Colon (tissue), 2 donors: ENCODE measurements around the gene GNAT3.

Experiments
- FAIRE-seq: peaks from 2 replicates; lab custom pipeline; 2012; peaks lifted over from hg19 to GRCh38; lab: Jason Lieb, UNC
- donor health status: control.
- donor health status: control.

The GNAT3 gene

DNA sequence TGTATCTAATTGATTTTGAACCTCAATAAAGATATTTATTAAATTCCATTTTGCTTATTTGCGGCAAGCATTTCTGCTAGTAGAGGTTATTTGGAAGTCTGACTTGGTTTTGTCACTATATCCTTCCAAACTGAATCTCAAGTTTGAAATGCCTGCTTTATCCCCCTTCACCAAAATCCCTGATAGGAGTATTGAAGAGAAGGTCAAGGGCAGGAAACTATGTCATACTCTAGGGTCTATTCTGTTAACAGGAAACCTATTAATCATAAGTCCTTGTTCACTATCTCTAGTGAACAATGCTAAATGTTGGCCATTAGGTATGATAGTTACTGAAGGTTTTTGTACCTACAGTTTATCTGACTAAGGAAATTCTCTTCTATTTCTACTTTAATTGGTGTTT lies 11.5 kb downstream of the GNAT3 start:
- FAIRE-seq, result no peak

DNA sequence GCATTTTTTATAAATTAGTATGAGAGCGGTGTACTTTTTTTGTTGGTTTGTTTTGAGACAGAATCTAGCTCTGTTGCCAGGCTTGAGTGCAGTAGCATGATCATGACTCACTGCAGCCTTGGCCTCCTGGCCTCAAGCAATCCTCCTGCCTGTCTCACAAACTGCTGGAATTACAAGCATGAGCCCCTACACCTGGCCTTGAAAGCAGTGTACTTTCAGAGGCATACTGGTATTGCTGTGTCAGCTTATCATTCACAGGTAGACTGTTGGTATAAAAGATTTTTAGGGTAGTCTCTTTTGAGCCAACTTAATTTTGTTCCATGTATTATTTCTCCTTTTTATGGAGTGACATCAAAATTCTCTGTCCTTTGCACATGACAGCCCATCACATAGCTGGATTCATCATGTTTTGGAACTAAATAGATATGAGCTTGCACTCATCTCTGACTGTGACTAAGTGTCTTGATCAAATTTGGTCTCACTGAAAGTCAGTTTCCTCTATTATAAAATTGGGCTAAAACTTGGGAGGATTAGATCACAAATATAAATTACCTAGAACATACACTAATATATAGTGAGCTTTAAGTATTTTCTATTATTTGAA lies 12.4 kb downstream of the GNAT3 start:
- no peak for FAIRE-seq

DNA sequence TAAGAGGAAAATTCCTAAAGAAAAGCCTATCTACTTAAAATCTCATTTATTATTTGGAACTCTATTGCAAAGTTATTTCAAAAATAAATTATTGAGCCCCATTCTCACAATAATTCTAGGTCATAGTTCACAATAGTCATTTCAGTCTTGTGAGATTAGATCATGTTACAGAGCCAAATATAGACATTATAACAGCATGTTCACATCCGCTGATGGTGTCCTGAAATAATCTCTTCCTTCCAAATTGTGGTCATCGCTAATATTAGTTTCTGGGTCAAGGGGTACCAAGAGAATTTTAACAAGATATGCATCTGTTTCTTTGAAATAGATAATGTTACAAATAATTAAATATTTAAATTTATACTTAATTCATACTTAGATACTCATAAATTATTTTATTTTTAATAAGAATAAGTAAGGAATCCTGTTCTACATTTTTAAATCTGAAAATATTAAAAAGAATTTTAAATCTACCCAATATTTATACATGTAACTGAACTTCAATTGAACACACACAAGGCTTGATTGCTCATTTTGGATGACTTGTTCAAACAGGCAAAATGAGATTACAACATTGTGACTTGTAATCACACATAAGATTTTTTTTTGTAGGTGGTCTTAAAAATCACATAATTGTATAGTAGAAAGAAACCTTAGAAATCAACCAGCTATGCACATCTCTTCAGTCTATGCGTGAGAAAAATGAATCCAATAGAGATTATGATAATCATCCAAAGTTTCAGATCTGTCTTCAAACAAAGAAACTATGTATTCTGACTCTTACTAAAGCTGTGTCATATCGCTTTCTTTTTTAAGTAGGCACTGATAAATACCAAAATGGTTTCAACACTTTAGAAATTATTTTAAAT lies 13.1 kb downstream of the GNAT3 start:
- peak; percentile 18 for FAIRE-seq

DNA sequence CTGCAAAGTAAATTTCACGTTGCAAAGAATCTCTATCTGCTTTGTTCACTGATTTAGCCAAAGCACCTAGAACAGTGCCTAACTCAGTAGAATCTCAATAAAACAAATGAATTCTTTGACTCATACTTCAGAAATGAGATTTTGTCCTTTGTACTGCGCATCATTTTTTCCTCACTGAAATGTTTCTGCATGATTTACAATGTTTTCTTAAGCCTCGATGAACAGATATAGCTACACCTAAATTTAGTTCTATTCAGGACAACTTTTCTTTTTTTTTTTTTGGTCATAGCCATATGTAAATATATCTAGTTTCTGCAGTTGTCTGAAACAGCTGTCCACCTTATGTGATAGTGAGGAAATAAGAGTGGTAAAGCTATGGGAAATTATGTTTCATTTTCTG lies 15.3 kb downstream of the GNAT3 start:
- FAIRE-seq, result no peak

DNA sequence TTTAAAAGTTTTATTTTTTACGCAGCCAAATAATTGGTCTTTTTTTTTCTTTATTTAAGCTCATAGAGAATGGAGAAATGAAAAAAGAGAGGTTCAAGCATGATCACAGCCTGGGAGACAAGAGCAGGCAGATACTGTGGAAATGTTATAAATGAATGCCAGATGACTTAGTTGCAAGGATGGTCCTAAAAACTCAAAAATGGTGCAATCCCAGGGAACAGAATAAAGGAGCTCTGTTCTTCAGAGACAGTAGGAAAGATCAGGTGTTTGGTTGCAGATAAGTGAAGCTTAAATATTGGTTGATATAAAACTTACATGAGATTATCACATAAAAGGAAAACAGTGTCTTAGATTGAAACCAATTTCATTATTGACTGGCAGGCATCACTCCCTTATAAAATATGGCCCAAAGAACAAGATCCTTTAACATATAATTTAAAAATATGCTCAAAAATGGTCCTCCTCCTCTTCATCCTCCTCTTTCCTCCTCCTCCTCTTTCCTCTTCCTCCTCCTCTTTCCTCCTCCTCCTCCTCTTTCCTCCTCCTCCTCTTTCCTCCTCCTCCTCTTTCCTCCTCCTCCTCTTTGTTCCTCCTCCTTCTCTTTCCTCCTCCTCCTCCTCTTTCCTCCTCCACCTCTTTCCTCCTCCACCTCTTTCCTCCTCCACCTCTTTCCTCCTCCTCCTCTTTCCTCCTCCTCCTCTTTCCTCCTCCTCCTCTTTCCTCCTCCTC lies 18.6 kb downstream of the GNAT3 start:
- no peak for FAIRE-seq

DNA sequence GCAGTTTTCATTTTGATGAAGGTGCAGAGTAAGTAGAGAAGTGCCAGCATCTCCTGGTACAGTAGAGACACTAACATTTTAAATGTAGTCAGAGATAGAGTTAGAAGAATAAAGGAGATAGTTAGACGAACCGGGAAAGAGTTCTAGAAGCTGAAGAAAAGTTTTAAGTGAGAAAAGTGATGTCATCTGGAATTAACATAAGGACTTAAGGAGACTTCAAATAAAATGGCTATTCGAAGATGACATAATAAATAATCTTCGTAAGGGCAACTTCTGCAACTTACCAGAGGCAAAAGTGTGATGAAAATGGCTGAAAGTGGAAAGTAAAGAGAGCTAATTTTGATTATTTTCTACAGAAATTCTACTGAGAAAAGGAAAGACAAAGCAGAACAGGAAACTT lies 20.4 kb downstream of the GNAT3 start:
- FAIRE-seq, result no peak

DNA sequence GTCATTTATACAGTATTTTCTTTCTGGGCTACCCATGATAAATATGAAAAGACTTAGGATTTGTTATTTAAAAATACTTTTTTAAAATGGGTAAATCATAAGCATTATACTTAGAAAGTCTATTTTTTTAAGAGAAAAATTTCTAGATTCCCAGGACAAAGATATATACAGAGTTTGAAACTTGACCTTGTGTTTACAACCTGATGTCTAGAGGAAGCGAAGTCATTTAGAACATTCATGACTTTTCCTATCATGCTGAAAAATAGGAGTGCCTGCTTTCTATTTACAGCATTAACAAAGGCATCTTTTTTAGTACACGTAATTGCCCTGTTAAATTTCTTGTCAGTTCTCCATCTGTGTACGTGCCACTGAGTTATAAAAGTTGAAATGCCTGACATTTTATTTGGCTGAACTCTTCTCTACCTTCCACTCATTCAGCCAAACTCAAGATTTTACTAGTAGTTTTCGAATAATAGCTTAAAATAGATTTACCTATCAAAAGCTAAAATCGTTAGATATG lies 23.0 kb downstream of the GNAT3 start:
- peak; percentile 43 for FAIRE-seq

DNA sequence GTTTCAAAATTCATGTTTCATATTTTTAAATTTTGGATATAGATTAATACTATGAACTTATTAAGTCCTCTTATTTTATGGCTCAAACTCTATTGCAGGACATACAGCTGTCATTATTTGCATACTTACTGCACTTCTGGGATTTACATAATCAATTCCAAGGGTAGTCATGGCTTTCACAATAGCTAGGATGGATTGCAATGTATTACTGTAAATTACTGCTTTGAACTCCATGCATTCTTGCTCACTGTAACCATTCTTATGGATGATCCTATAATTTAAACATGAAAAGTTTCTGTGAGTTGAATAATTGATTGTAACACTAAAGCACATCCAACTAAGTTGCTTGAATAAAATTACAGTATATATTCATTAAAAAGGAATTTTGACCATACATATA lies 23.5 kb downstream of the GNAT3 start:
- FAIRE-seq, result no peak

DNA sequence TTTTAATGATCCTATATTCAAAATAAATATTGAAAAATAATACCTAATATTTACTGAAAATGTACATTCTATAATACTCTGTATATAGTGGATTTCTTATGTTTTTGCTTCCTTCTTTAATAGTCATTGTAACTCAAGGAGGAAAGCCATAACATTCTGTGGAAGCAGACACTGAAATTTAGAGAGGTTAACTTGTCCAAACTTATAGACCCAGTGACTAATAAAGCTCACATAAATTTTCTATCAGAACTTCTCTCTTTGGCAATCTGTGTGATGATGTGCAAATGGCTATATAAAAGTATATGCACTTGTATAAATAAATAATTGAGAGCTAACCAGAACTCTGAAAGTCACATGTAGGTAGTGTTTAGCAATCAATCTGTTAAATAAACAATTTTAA lies 26.1 kb downstream of the GNAT3 start:
- no peak for FAIRE-seq

DNA sequence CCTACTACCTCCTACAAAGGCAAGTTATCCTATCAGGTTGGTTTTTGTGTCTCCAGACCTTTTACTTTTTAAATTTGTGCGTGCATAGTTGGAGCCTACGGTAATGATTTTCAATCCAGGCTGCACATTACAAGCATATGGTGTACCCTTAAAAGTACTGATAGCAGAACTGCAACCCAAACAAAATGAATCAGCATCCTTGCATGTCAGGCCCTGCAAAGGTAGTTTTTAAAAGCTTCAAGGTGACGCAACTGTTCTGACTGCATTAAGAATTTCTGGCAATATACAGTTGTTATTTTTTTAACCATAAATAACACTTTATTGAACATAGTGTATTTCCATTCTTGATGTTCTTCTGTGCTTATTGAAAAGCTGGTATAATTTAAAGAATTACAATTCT lies 28.9 kb downstream of the GNAT3 start:
- no peak for FAIRE-seq

DNA sequence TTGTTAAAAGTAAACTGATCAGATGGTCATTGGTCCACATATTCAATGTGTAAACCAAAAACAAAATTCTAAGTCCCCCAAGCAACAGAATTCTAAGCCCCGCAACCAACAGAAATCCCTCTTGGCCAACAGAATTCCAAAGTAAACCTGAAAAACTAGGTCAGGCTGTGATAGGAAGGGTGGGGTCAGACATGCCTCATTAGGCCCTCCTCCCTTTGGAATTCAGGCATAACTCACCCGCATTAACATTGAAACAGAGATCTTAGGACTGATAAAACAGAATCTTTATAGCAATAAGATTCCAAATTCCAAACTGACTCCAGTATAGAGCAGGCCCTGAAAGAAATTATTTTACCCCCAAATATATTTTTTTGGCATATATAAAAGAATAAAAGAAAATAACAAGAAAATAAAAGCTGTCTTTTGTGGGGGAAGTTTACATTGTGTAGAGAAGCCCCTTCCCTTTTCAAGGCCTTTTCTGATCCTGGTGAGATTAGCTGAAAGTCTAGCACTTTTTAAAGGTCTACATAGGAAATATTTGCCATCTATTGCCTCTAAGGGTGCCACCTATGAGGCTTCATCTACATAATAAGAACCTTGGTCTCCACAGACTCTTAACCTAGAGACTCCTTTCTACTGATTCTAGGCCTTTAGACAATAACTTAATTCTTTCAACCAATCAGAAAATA lies 30.5 kb downstream of the GNAT3 start:
- FAIRE-seq, result no peak

DNA sequence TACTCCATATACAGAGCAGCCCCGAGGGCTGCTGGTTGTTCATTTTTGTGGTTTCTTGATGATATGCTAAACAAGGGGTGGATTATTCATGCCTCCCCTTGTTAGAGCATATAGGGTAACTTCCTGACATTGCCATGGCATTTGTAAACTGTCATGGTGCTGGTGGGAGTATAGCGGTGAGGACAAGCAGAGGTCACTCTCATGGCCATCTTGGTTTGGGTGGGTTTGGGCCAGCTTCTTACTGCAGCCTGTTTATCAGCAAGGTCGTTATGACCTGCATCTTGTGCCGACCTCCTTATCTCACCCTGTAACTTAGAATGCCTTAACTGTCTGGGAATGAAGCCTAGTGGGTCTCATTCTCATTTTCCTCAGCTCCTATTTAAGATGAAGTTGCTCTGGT lies 31.3 kb downstream of the GNAT3 start:
- no peak for FAIRE-seq

DNA sequence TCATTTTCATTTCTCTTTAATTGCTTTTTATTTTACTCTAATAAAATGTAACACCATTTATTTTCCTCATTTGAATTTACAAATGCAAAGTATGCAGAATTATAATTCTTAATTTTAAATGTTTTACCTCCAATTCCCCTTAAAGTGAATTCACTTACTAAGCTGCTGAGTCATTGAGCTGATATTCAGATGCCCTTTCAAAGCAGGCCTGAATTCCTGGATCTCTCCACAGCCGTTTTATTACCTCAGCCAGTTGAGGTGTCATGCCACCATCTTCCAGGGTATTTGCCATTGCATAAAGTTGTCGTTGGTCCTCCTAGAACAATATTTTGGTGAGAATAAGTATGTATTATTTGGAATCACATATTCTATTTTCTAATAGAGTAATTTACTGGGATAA lies 33.2 kb downstream of the GNAT3 start:
- FAIRE-seq, result no peak

DNA sequence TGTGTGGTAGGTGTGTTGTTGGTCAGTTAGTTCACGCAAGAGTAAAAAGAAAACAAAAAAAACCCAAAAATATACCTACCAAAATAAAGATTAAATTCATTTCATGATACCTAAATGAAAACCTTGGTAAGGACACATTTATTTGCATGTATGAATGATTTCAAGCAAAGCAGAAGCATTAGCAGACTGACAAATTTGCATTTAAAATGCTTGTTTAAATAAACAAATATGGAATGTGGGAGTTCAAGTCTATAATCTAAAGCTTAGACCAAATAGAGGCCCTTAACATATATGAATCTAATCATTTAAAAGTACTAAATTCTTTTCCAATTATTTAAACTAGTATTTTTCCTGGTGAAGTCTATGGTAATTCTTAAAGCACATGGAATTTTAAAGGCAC lies 35.8 kb downstream of the GNAT3 start:
- FAIRE-seq, result no peak

DNA sequence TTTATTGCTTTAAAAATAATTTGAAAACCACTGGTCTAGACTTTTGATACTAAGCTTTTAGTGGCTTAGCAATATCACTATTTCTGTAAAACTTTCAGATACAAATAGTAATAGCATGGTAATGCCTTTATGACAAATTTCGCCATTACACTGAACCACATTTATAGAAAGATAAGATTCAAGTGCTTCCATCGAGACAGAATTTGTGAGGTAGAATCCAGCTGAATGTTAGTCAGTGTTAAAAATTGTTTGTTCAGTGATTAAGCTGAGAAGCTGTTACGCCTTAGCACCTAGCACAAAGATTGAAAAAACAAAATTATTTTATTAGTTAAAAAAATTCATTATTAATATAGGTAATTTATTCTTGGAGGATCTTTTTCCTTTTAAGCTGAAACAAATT lies 36.5 kb downstream of the GNAT3 start:
- FAIRE-seq, result no peak

DNA sequence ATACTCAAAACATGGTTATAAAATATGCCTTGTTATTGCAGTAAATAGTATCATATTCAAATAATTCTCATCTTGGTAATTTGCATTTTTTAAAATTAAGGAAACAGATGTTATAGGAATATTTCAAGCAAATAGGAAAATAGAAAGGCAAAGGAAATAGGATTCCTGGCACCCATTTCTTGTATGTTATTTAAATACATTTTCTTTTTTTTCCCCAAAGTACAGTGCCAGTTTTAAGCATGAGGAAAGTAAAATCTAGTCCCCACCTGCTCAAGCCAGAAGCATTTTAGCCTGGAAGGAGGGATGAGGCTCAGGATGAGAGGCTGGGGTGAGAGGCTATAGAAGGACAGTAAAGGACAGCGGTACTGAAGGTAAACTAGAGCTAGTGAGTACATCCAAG lies 38.1 kb downstream of the GNAT3 start:
- FAIRE-seq, result no peak

DNA sequence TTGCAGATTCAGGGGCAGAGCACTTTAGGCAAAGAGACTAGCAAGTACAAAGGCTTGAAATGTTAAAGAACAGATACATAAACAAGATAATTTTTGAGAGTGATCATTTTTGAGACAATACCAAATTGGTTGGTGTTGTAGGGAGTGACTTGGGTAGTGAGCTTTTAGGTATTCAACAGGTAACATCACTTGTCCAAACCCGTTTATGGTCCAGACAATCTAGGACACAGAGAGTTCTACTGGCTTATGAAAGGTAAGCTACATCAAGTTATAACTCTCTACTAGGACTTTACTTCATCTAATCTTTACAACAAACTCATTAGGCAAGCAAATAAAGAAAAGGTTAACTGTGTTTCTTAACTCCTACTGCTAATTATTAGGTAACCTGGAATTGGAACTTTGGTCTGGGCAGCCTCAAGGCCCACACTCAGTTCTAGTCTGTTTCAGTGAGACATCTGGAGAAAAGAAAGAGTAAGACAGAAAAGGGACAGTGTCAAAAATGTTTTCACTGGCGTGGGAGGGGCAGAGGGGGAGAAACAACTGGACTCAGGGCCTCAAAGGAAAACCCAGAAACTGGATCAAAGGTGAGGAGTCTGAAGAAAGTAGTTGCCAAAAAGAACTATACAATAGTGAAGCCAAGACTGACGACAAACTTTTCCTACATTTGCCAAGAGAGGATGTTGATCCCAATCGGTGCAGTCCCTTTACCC lies 39.2 kb downstream of the GNAT3 start:
- no peak for FAIRE-seq

DNA sequence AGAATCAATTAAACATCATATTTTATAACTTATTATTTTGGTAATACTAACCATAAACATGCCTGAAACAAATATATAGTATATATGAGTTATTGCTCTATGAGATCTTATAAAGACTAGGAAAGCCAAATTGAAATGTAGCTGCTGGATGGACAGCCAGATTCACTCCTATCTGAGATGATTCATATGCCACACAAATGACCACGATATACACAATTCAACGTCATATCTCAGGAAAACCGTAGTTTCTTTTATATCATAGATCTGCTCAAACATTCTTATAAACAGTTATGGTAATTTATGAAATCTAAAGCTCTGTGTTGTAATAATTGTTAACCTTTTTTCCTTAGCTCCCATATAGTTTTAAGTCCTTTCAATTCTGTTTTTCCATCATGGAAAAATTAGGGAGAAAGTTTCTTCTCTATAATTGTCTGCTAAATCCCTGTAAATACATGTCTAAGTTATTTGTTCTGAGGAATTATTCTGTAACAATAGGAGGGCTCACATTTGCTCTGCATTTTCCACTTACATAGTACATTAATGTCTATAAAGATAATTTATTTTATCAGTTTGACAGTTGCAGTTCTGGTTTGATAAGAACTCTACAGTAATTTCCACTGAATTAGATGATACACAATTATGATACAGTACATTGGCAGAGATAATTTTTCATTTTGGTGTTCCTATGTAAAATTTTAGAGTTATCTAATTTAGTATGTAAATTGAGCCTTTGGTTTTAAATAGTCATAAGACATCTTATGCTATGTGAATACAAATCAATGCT lies 42.7 kb downstream of the GNAT3 start:
- FAIRE-seq, result no peak

DNA sequence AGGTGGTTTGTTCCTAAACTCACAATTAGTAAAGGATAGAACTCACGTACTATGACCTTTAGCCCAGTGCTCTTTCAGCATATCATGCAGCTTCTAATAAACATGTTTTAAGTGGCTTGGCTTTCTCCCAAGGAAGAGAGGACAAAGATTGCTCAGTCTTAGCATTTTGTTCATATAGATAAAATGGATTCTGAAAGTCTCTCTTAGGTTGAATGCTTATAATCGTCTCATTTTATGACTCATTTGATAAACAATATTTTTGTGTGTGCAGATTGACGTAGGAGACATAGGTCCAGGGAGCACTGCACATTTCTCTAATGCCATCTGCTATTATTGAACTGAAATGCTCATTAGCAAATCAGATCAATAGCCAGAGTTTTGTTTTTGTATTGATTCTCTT lies 44.8 kb downstream of the GNAT3 start:
- FAIRE-seq, result no peak

DNA sequence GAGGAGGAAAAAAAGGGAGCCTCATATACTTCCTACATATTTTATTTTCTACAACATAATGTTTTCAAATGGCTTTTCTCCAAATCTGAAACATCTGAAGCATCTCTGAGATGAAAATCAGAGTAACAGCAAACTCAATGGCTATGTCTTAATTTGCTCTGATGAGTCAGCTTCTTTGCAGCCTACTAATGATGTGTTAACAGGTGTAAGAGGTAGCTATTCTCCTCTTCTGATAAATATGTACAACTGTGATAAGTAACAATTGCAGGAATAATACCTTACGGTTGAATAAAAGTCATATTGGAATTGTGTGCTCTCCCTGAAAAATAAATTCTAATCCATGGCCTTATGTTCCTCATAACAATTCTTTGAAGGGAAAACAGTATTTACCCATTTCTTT lies 45.2 kb downstream of the GNAT3 start:
- no peak for FAIRE-seq

DNA sequence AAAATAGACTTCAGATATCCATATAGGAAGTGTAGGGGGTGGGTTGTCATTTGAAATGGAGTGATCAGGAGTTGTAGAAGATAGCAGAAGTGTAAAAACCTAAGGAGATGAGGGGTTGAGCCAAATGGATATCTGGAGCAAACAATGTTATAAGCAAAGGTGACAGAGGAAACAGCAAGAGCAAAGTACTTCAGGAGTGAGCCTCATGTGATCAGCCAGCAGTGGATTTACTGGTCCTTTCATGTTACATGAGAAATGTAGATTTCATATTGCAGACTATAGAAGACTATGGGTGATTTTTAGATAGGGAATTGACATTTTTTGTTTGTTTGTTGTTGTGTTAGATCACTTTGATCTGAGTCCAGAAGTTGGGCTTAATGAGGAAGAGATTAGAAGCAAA lies 47.7 kb downstream of the GNAT3 start:
- FAIRE-seq, result no peak
